ENCODE results near the gene KDM1B. TPM values are rescaled to one million over a fixed set of nuclear protein-coding genes. Genes with fewer than 3 reads are reported as not detected.

Gene KDM1B
- total RNA-seq, 1 experiment from 2014 or later: 25.0 TPM

DNA sequence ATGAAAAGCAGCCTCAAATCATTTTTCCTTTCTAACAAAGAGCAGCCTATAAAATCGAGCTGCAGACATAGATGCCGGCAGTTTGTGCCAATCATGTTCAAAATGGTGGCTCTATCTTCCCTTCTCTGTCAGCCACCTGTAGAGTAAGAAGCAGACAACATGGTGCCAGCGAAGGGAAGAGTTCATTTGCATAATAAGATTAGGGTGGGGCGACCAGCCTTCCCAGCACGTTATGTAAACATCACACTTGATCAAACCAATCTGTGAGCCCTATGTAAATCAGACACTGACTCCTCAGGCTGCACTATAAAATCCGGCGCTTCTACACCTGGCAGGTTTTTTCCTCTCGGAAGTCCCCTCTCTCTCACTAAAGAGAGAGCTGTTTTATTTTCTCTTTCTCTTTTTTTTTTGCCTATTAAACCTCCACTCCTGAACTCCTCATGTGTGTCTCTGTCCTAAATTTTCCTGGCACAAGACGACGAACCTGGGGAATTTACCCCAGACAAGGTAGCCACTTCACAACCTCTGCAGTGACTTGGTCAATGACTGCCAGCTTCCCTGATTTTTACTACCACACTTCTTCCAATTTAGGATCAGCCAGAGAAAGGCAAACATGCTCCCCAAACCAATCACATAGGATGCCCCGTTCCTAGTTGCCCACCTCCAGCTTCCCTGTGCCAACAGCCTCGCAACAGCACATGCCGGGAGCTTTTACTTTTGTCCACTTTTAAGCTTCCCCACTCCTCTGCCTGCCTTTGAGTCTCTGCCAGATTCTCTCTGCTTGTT is 13.2 kb upstream of the KDM1B start:
- no peak for ATAC-seq
- no peak for TF ChIP-seq EZH2phosphoT487 (IDR thresholded peaks at IDR 0.05; ENCODE audit: borderline replicate concordance, low read length)
- TF ChIP-seq EZH2 (IDR thresholded peaks at IDR 0.05; ENCODE audit: low read length, unreplicated experiment): no peak
- TF ChIP-seq, protein P1, sequence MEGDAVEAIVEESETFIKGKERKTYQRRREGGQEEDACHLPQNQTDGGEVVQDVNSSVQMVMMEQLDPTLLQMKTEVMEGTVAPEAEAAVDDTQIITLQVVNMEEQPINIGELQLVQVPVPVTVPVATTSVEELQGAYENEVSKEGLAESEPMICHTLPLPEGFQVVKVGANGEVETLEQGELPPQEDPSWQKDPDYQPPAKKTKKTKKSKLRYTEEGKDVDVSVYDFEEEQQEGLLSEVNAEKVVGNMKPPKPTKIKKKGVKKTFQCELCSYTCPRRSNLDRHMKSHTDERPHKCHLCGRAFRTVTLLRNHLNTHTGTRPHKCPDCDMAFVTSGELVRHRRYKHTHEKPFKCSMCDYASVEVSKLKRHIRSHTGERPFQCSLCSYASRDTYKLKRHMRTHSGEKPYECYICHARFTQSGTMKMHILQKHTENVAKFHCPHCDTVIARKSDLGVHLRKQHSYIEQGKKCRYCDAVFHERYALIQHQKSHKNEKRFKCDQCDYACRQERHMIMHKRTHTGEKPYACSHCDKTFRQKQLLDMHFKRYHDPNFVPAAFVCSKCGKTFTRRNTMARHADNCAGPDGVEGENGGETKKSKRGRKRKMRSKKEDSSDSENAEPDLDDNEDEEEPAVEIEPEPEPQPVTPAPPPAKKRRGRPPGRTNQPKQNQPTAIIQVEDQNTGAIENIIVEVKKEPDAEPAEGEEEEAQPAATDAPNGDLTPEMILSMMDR (conservative IDR thresholded peaks at IDR 0.05; ENCODE audit: low read depth, low read length): no peak

DNA sequence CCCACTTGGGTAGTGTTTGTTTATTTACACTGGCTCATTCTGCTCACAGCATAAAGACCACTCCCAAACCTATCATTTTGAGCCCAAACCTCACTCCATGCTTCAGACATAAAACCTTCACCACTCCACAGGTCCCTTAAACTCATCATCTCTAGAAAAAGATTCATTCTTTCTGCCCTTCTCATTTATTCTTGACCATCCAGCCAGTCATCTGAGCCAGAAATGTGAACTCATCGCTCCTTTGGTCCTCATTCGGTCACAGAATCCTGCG is 12.7 kb upstream of the KDM1B start:
- no peak overlapping the region for H3K27ac ChIP-seq (ENCODE audit: low read length)
- no peak for DNase-seq
- no peaks in the 10 kb centered on the region for H3F3A ChIP-seq (ENCODE audit: low read length, unreplicated experiment)
- peaks cover 19% of the 10 kb centered on the region for H3K36me3 ChIP-seq (ENCODE audit: low read depth, low read length)
- ChIA-PET POLR2A (ENCODE audit: unreplicated experiment) (no interaction called here), CTCF (no interaction called here)
- intact Hi-C loops (cut with micrococcal nuclease): loop anchor here (10.0 kb wide), 1 partner anchor 242 kb away; the partner anchor contains the start of gene RNF144B
- H4K20me1 ChIP-seq (ENCODE audit: low read length): no peaks in the 10 kb centered on the region
- H3K79me2 ChIP-seq (ENCODE audit: low read length): no peaks in the 10 kb centered on the region
- no peaks in the 10 kb centered on the region for H3K27me3 ChIP-seq (ENCODE audit: low read length)
- H3K4me3 ChIP-seq (ENCODE audit: low read length): no peak overlapping the region
- H3K4me2 ChIP-seq (ENCODE audit: low read length): no peak overlapping the region
- H3K9me2 ChIP-seq (replicated peaks; ENCODE audit: low read length): no peaks in the 10 kb centered on the region
- ATAC-seq: no peak
- H2AFZ ChIP-seq (ENCODE audit: low read length): no peak overlapping the region
- peaks cover 10% of the 10 kb centered on the region for H3K4me1 ChIP-seq (ENCODE audit: insufficient read depth, low read length)
- no peak overlapping the region for H3K9ac ChIP-seq (ENCODE audit: low read length)
- no TSS peak for BruUV-seq (replicated peaks)
- TF ChIP-seq EZH2phosphoT487 (IDR thresholded peaks at IDR 0.05; ENCODE audit: borderline replicate concordance, low read length) (no peak), EZH2 (IDR thresholded peaks at IDR 0.05; ENCODE audit: low read length, unreplicated experiment) (no peak)
- TF ChIP-seq, protein P1 (conservative IDR thresholded peaks at IDR 0.05; ENCODE audit: low read depth, low read length): no peak
- H3K9me3 ChIP-seq (ENCODE audit: low read length): no peaks in the 10 kb centered on the region

More for the DNA sequence above, 13.2 kb upstream of the KDM1B start:
- Histone ChIP-seq H3F3A (ENCODE audit: low read length, unreplicated experiment) (no peaks in the 10 kb centered on the region), H3K4me1 (ENCODE audit: insufficient read depth, low read length) (peaks cover 6% of the 10 kb centered on the region), H4K20me1 (ENCODE audit: low read length) (no peaks in the 10 kb centered on the region), H3K9ac (ENCODE audit: low read length) (no peak overlapping the region), H3K36me3 (ENCODE audit: low read depth, low read length) (peaks cover 19% of the 10 kb centered on the region), H2AFZ (ENCODE audit: low read length) (no peak overlapping the region), H3K9me2 (replicated peaks; ENCODE audit: low read length) (no peaks in the 10 kb centered on the region), H3K27me3 (ENCODE audit: low read length) (no peaks in the 10 kb centered on the region), H3K9me3 (ENCODE audit: low read length) (no peaks in the 10 kb centered on the region), H3K4me2 (ENCODE audit: low read length) (no peak overlapping the region), H3K27ac (ENCODE audit: low read length) (no peak overlapping the region), H3K79me2 (ENCODE audit: low read length) (no peaks in the 10 kb centered on the region), H3K4me3 (ENCODE audit: low read length) (no peak overlapping the region)
- BruUV-seq (replicated peaks): no TSS peak
- ChIA-PET POLR2A (ENCODE audit: unreplicated experiment) (no interaction called here), CTCF (no interaction called here)
- intact Hi-C loops (cut with micrococcal nuclease): loop anchor here (10.0 kb wide), 1 partner anchor 243 kb away; the partner anchor contains the start of gene RNF144B
- DNase-seq: no peak

DNA sequence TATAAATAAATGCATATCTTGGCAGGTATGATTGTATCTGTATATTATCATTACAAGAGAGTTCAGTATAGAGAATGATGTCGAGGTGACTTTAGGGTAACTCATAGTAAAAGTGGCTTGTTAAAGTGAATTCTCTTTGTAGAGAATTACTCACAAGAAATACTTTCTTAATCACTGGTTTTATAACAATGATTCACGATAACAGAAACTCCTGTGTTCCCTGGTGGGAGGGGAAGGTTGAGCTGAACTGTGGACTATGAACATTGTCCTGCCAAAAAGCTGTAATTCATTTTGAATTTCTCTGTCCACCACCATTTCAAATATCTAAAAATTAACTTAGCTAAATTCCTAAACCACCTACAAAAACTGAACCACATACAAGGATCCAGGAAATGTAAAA is 8.1 kb upstream of the KDM1B start:
- TF ChIP-seq EZH2phosphoT487 (IDR thresholded peaks at IDR 0.05; ENCODE audit: borderline replicate concordance, low read length) (no peak), EZH2 (IDR thresholded peaks at IDR 0.05; ENCODE audit: low read length, unreplicated experiment) (no peak)
- TF ChIP-seq, protein P1 (conservative IDR thresholded peaks at IDR 0.05; ENCODE audit: low read depth, low read length): no peak
- Histone ChIP-seq H3K27me3 (ENCODE audit: low read length) (no peaks in the 10 kb centered on the region), H4K20me1 (ENCODE audit: low read length) (no peaks in the 10 kb centered on the region), H3K4me2 (ENCODE audit: low read length) (peak overlapping the region; percentile 75), H2AFZ (ENCODE audit: low read length) (no peak overlapping the region), H3K9me3 (ENCODE audit: low read length) (no peaks in the 10 kb centered on the region), H3K79me2 (ENCODE audit: low read length) (no peaks in the 10 kb centered on the region), H3K4me3 (ENCODE audit: low read length) (0 out of 2 replicates have a peak overlapping the region, but pooled peaks have one; percentile 25), H3K9me2 (replicated peaks; ENCODE audit: low read length) (no peaks in the 10 kb centered on the region), H3K36me3 (ENCODE audit: low read depth, low read length) (peaks cover 4% of the 10 kb centered on the region), H3F3A (ENCODE audit: low read length, unreplicated experiment) (no peaks in the 10 kb centered on the region), H3K27ac (ENCODE audit: low read length) (peak overlapping the region; percentile 97), H3K4me1 (ENCODE audit: insufficient read depth, low read length) (peaks cover 28% of the 10 kb centered on the region), H3K9ac (ENCODE audit: low read length) (peak overlapping the region; percentile 80)
- ChIA-PET POLR2A (ENCODE audit: unreplicated experiment) (no interaction called here), CTCF (no interaction called here)
- ATAC-seq: peak; percentile 94
- intact Hi-C loops (cut with micrococcal nuclease): loop anchor here (5.0 to 10.0 kb wide), 2 partner anchors 165 to 238 kb away; partner anchors contain the start of gene RNF144B
- BruUV-seq (replicated peaks): no TSS peak
- peak; percentile 94 for DNase-seq
